Right atrium auricular region (tissue), 2 donors: ENCODE results near the gene HSPA1L. TPM values are rescaled to one million over a fixed set of nuclear protein-coding genes. Genes with fewer than 3 reads are reported as not detected.
"Not testable (repeated sequence)": the region's sequence is repeated elsewhere in the genome, so short reads cannot be mapped to it uniquely, and the experiment has no call there.

Source experiments
- DNase-seq: peaks from one replicate; pipeline ENCODE4 v3.0.0-alpha.2; 2019; ENCODE audit warnings: low spot score
- H3K27ac ChIP-seq, 2 donors: fragments of 200-600 bp; sonication (generic); 1 replicate in 1 of 2; 2 replicates in 1 of 2; pipeline ENCODE4 v1.5.1; 2016 to 2019
- H3K27me3 ChIP-seq, 2 donors: fragments of 200-600 bp; sonication (generic); one replicate each; pipeline versions ENCODE4 v1.5.1 to v1.6.0; 2017 to 2019
- H3K36me3 ChIP-seq: fragments of 200-600 bp; sonication (generic); one replicate; pipeline ENCODE4 v1.5.1; 2016
- H3K4me1 ChIP-seq, 2 donors: fragments of 200-600 bp; sonication (generic); one replicate each; pipeline versions ENCODE4 v1.5.1 to v1.6.0; 2017 to 2019
- H3K4me3 ChIP-seq, 2 donors: fragments of 200-600 bp; sonication (generic); 1 replicate in 1 of 2; 2 replicates in 1 of 2; pipeline ENCODE4 v1.5.1; 2017 to 2019; ENCODE audit warnings: mild to moderate bottlenecking in 1 of 2, moderate library complexity in 1 of 2
- H3K9me3 ChIP-seq, 2 donors: fragments of 200-600 bp; sonication (generic); one replicate each; pipeline ENCODE4 v1.5.1; 2019
- total RNA-seq, 2 donors: library from RNA; depleted of rRNA; stranded (reverse); fragments of >200 nt; gene quantifications; one replicate each; pipeline ENCODE4 v1.1.0, GENCODE V29; 2016
- TF ChIP-seq, protein P1 (sequence below), 2 donors: fragments of 200-600 bp; sonication (generic); IDR thresholded peaks; one replicate each; pipeline ENCODE4 v1.5.1; 2019; ENCODE audit warnings: antibody characterized with exemption in 2 of 2

The HSPA1L gene
- total RNA-seq = 1 to 10 TPM; 1.1 to 1.6 TPM

DNA sequence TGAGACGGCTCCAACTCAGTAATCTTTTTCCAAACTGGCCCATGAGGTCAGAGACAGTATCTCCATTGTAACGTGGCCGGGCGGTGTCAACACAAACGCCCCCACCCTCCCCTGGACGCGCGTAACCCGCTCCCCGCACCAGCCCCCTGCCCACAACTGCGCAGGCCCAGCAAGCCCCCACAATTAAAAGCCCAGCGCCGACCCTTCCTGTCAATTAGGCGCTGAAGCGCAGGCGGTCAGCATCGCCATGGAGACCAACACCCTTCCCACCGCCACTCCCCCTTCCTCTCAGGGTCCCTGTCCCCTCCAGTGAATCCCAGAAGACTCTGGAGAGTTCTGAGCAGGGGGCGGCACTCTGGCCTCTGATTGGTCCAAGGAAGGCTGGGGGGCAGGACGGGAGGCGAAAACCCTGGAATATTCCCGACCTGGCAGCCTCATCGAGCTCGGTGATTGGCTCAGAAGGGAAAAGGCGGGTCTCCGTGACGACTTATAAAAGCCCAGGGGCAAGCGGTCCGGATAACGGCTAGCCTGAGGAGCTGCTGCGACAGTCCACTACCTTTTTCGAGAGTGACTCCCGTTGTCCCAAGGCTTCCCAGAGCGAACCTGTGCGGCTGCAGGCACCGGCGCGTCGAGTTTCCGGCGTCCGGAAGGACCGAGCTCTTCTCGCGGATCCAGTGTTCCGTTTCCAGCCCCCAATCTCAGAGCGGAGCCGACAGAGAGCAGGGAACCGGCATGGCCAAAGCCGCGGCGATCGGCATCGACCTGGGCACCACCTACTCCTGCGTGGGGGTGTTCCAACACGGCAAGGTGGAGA lies at the start of gene HSPA1L, which contains the start of gene HSPA1A:
Gene HSPA1L, minus strand, starts transcription at position 259 of the 814 bp plus-strand sequence. CDS start 3,311 bp downstream, outside the sequence.
Gene HSPA1A, plus strand, starts transcription at position 519 of the 814 bp plus-strand sequence. Its CDS starts 214 bp downstream, at position 733.
- Histone ChIP-seq H3K36me3 (no peaks in the 10 kb centered on the region), H3K4me1 (peaks cover 0 to 36% of the 10 kb centered on the region in 2 donors), H3K27ac (peak within 1 kb of the TSS; percentile 100), H3K9me3 (no peaks in the 10 kb centered on the region), H3K27me3 (no peaks in the 10 kb centered on the region), H3K4me3 (peak within 1 kb of the TSS; percentile 56 to 61)
- TF ChIP-seq, protein P1, sequence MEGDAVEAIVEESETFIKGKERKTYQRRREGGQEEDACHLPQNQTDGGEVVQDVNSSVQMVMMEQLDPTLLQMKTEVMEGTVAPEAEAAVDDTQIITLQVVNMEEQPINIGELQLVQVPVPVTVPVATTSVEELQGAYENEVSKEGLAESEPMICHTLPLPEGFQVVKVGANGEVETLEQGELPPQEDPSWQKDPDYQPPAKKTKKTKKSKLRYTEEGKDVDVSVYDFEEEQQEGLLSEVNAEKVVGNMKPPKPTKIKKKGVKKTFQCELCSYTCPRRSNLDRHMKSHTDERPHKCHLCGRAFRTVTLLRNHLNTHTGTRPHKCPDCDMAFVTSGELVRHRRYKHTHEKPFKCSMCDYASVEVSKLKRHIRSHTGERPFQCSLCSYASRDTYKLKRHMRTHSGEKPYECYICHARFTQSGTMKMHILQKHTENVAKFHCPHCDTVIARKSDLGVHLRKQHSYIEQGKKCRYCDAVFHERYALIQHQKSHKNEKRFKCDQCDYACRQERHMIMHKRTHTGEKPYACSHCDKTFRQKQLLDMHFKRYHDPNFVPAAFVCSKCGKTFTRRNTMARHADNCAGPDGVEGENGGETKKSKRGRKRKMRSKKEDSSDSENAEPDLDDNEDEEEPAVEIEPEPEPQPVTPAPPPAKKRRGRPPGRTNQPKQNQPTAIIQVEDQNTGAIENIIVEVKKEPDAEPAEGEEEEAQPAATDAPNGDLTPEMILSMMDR (IDR thresholded peaks at IDR 0.05) = no peak
- peak; percentile 98 for DNase-seq

DNA sequence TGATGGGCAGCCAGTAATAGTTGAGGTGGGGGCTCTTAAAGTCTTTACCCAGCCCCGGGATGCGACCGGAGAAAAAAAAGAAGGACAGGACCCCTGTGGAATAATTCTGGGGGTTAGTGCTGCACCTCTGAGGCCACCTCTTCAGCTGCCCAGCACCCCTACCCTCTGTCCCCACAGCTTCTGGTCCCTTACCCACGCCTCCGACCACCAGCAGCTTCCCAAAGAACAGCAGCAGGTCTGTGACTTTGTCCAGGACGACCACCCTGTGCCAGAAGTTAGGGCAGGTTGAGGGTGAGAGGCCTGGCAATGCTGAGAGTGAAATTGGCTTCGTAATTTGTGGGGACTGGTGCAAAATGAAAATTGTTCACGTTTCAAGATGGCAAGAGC lies 49.7 kb upstream of the HSPA1L start:
- Histone ChIP-seq H3K9me3 (no peaks in the 10 kb centered on the region), H3K27ac (no peak overlapping the region), H3K36me3 (peaks cover 10% of the 10 kb centered on the region), H3K4me3 (no peak overlapping the region), H3K27me3 (no peaks in the 10 kb centered on the region), H3K4me1 (peaks cover 0 to 21% of the 10 kb centered on the region in 2 donors)
- DNase-seq = no peak
- TF ChIP-seq, protein P1 (IDR thresholded peaks at IDR 0.05) = no peak

DNA sequence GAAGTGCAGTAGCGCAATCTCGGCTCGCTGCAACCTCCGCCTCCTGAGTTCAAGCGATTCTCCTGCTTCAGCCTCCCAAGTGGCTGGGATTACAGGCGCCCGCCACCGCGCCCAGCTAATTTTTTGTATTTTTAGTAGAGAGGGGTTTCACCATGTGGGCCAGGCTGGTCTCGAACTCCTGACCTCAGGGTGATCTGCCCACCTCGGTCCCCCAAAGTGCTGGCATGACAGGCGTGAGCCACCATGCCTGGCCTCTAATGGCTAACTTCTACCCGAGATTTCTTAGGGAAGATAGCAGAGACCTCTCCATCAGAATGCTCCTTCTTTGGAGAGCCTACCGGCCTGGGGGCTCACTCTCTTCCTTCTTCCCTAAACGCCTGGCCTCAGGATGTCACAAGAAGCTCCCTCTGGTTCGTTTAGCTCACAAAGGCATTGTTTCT lies 49.1 kb upstream of the HSPA1L start:
- DNase-seq, H3K27me3 ChIP-seq, H3K9me3 ChIP-seq: not testable (repeated sequence)
- Histone ChIP-seq H3K4me1 (peaks cover 0 to 21% of the 10 kb centered on the region in 2 donors), H3K4me3 (peak overlapping the region; percentile 47 to 78), H3K36me3 (peaks cover 17% of the 10 kb centered on the region), H3K27ac (peak overlapping the region; percentile 86 to 92)

DNA sequence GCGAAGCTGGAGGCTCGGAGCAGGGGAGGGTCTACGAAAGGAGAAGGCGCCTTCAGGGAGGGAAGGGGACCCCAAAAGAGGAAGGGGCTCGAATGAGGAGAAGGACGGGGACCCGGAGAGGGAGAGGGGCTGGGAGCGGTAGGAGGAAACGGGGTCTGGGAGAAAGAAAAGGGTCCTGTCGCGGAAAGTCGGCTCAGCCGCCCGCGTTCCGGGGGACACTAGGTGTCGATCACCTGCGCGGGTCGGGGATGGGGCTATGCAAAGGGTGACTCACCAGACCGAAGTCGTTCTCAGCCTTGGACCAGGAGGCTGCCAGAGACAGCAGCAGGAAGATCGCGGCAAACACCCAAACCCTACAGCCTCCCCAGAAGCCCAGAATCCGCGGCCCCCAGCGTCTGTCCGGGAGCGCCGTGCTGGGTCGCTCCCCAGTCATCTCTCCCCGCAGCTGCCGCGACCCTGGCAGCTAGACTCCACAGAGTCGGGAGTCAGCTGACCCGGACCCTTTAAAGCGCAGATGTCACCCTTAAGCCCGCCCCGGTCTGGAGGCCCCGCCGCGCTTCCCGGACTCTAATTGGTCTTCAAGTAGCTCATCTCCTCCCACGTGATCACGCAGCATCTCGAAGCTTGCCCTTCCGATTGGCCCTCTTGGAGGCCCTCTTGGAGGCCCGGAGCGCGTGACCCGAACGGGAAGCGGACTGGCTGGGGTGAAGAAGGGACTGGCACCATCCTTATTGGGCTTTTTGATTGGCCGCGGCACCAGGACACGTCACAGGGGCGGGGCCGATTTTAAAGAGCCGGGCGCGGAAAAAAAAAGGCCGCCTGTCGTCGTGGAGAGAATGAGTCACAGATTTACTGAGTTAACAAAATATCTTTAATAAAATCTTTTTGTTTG lies 47.5 kb upstream of the HSPA1L start, which contains the start of gene NEU1:
Gene NEU1, minus strand, starts transcription at position 478 of the 892 bp plus-strand sequence. Its CDS starts 45 bp downstream, at position 433.
- Histone ChIP-seq H3K27ac (peak within 1 kb of the TSS; percentile 91 to 92), H3K9me3 (no peaks in the 10 kb centered on the region), H3K27me3 (no peaks in the 10 kb centered on the region), H3K4me1 (peaks cover 0 to 21% of the 10 kb centered on the region in 2 donors), H3K36me3 (peaks cover 31% of the 10 kb centered on the region), H3K4me3 (peak within 1 kb of the TSS; percentile 73 to 78)
- TF ChIP-seq, protein P1 (IDR thresholded peaks at IDR 0.05) = no peak
- peak; percentile 100 for DNase-seq

DNA sequence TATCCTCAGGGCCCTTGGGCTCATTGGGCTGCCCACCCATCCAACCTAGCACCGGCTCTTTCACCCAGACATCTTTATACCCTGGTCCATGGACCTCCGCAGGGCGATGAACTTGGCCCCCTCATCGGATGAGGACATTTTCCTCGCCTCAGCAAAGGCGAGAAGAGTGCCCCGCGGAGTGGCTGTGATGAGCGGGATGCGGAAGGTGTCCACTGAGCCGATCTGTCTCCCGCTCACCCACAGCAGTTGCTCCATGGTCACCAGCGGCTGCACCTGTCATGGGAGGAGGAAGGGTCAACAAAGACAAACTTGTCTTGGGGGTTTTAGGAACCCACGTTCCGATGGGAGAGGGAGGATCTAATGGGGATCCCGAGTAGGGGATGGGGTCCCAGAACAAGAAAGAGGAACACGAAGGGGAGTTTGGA lies 46.8 kb upstream of the HSPA1L start:
- Histone ChIP-seq H3K4me3 (peak overlapping the region; percentile 73 to 78), H3K36me3 (peaks cover 36% of the 10 kb centered on the region), H3K4me1 (peaks cover 0 to 21% of the 10 kb centered on the region in 2 donors), H3K9me3 (no peaks in the 10 kb centered on the region), H3K27ac (peak overlapping the region; percentile 81 to 91), H3K27me3 (no peaks in the 10 kb centered on the region)
- DNase-seq = no peak
- TF ChIP-seq, protein P1 (IDR thresholded peaks at IDR 0.05) = no peak
